NCI-H1417 treated with DMSO at 0.1 percent for 48 hours (cell line): Measurements from ENCODE around the gene IL32.
"Not testable (repeated sequence)": the region's sequence is repeated elsewhere in the genome, so short reads cannot be mapped to it uniquely, and the experiment has no call there.

Experiments
- DNase-seq: peaks from one replicate; lab custom pipeline; 2025; lab: John Stamatoyannopoulos, UW

IL32 gene

DNA sequence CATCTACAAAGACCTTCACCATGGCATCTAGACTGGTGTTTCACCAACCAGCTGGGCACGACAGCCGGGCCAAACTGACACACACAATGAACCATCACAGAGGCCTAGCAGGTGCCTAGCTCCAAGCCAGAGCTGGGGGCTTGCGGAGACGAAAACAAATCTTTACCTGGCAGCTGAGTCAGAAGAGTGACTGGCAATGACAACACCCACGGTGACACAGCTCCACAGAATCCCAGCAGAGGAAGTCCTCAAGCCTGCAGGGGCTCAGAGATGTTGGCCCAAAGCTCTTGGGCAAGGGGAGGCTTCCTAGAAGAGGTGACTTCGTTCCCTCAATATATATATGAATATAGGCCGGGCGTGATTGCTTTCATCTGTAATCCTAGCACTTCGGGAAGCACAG, 13.9 kb upstream of the IL32 start:
- DNase-seq, result no peak

DNA sequence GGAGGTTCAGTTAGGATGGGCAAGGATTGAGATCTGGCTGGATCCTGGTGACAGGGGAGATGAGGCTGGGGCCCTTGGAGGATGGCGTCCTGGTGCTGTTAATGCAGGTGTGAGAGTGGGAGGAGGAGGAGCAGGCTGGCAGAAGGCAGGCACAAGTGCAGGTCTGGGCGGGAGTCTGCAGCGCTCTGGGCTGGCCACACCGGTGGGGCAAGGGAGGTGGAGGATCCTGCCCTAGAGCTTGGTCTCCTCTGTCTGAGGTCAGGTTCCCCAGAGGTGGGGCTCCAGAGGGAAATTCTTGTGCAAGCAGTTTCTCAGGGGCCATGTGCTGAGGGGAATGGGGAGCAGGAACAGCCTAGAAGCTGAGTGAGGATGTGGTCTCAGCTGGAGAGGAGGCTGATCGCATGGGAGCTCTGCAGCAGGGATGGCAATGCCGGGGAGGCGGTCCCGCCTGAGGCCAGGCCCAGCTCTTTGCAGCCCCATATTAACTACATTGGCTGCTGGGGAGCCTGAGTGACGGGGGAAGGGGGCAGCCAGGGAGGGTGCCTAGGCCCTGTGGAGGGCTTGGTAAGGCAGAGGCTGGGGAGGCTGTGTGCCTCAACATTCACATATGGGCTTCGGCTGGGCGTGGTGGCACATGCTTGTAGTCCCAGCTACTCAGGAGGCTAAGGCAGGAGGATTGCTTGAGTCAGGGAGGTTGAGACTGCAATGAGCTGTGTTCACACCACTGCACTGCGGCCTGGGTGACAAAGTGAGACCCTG, 12.7 kb upstream of the IL32 start:
- not testable (repeated sequence) for DNase-seq

GRCh38 chr16:3053330-3053710, 12.1 kb upstream of the IL32 start:
- DNase-seq, result not testable (repeated sequence)

DNA sequence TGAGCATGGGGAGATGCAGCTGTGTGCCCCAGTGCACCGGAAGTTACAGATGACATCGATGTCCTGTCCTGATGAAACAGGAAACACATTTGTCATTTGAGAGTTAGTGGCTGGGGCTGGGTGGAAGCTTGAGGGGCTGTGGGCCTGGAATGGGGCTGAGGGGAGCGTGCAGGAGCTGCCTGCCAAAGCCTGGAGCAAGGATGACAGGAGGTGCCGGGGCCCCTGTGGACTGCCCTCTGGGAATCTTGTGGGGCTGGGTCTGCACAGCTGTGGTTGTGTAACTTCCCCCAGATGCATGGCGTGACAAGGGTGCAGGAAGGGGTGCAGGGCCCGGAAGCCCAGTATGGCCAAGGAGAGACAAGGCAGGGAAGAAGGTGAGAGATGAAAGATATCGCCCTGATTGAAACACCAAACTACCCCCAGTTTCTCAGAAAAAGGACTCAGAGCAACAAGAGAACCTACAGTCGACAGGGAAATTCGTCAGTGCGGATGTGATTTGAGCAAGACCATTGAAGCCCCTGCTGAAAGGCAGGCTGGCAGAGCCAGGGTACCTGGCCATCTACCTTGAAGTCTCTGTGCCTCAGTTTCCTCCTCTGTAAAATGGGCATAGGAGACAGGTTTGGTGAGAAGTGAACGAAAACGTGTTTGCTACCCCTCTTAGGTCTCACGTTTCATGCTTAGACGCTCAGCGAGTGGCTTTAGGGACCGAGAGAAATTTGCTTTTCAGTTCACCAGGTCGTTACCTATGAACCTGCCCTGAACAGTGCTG, 10.3 kb upstream of the IL32 start:
- DNase-seq, result no peak

DNA sequence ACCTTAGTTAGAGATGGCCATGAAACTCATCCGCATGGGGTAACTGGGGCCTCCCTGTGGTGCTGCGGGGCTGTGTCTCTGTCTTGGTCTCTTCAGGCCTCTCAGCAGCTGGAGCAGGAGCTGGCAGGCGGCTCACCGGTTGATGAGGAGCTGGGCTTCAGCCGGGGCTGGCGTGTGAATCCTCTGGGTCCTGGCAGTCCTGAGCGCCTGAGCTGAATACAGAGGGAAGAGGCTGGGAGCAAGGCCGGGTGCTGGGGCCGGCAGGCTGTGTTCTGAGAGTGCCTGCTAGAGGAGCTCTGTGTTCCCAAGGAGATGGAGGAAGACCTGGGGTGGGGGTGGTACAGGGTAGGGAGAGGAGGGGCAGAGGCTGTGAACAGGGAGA, 9.7 kb upstream of the IL32 start:
- not testable (repeated sequence) for DNase-seq

DNA sequence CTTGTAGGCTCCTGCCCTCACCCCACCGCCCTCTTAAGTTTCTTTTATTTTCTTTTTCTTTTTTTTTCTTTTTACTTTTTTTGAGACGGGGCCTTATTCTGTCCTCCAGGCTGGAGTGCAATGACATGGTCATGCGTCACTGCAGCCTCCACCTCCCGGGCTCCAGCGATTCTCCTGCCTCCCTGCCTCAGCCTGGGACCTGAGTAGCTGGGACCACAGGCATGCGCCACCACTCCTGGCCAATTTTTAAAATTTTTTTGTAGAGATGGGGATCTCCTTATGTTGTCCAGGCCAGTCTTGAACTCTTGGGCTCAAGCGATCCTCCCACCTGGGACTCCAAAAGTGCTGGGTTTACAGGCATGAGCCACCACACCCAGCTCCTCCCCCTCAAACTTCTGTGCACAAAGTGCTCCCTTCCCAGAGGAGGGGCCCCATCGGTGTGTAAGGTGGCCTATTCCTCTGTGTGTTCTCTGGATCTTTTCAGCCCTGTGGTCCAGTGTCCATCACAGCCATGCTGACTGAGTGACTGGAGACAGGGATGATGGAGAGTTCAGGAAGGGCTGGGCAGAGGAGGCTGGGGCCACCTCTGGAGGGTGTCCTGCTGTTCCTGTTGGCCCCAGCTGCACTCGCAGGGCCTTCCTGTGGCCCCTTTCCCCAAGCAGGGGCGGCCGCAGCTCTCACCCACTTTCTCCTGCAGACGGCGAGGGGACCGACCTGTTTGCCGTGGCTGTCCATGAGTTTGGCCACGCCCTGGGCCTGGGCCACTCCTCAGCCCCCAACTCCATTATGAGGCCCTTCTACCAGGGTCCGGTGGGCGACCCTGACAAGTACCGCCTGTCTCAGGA, 8.9 kb upstream of the IL32 start:
- no peak for DNase-seq

- DNase-seq, result no peak
Measured at GRCh38 chr16:3057181-3058138, 8.0 kb upstream of the IL32 start.

DNA sequence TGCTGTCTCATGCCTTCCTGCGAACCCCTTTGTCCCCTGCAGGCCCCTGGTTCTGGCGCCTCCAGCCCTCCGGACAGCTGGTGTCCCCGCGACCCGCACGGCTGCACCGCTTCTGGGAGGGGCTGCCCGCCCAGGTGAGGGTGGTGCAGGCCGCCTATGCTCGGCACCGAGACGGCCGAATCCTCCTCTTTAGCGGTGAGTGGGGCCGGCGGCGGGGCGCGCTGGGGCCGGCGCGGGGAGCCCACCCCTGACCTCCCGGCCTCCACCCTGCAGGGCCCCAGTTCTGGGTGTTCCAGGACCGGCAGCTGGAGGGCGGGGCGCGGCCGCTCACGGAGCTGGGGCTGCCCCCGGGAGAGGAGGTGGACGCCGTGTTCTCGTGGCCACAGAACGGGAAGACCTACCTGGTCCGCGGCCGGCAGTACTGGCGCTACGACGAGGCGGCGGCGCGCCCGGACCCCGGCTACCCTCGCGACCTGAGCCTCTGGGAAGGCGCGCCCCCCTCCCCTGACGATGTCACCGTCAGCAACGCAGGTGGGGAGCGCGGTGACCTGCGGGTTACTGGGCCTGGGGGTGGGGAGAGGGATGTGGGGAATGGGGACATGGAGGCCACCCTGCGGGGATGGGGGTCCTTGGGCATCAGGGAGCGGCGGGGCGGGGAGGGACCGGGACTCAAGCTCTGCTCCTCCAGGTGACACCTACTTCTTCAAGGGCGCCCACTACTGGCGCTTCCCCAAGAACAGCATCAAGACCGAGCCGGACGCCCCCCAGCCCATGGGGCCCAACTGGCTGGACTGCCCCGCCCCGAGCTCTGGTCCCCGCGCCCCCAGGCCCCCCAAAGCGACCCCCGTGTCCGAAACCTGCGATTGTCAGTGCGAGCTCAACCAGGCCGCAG, 7.1 kb upstream of the IL32 start:
- DNase-seq, result no peak

DNA sequence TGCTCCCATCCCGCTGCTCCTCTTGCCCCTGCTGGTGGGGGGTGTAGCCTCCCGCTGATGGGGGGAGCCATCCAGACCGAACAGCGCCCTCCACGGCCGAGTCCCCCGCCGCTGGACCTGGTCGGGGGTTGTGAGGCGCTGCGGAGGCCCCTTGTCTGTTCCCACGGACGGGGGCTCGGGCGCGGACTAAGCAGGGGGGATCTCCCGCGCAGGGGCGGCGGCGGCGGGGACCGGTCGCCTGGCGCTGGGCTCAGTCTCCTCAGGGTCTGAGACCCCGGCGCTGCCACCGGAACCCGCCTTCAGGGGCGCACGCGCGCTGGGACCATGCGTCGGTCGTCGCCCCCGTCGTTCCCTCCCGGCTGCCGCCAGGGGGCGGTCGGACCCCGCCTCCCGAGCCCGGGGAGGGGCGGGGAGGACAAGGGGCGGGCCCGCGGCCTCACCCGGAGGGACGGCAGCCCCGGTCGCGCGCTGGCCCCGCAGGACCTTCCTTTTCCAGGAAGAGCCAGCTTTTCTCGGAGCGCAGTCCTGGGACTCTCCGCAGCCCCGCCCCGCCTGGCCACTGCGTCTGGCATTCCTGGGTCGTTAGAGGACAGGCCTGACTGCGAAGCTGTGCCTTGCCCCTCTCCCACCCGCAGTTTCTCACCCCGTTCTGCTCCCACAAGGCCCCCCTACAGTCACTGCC, 6.3 kb upstream of the IL32 start:
- no peak for DNase-seq

DNA sequence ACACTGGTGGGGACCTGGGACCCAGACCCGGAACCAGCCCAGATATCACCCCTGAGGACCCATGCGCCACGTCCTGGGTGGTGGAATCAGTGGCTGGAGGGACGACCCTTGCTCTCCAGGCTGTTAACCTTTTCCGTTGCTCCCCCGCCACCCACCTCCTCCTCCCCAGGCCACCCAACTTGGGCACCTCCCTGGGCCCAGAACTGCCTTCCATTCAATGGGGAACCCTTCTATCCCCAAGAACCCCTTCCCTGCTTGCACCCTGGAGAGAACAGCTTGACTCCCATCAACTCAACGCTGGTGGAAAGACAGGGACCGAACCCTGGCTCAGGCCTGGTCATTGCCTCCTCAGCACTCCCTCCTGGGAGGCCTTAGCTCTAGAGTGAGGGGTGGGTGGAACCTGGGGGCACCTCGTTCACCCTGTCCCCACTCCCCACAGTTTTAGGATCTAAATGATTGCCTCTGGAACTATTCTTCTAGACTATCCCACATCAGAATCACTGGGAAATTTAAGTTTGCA, 5.7 kb upstream of the IL32 start:
- DNase-seq, result no peak

GRCh38 chr16:3060339-3061127, 4.9 kb upstream of the IL32 start:
- no peak for DNase-seq

DNA sequence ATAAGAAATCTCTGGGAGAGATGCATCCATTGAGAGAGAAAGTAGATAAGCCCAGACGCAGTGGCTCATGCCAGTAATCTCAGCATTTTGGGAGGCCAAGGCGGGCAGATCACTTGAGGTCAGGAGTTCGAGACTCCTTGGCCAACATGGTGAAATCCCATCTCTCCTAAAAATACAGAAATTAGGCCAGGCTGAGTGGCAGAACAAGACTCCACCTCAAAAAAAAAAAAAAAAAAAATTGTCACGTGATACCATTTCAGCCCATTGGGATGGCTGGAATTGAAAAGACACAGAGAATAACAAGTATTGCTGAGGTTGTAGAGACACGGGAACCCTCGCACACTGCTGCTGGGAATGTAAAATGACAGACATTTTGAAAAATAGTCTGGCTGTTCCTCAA, 2.9 kb upstream of the IL32 start:
- DNase-seq, result no peak

DNA sequence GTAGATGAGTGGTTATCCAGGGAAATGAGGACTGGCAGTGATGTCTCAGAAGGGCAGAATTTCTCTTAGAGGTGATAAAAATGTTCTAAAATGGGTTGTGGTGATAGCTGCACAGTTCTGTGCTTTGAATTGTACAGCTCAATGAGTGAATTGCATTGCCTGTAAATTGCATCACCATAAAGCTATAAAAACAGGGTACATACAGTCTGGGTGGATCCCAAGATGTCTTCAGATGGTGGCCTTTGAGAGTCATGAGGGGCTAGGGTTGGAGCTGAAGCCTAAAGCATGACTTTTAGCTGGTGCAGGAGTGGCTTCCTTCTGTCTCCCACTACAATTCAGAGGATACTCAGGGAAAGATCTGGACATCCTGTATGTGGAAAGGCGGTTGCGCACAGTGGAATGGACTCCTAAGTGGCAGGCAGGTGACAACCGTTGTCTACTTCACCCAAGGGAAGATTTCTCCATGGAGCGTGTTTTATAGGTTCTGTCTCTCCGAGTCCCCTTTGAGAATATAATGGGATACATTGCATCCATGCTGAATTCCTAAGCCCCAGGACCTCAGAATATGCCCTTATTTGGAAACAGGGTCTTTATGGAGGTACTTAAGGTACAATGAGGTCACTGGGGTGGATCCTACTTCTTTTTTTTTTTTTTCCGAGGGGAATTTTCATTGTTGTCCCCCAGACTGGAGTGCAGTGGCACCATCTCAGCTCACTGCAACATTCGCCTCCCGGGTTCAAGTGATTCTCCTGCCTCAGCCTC, 1.6 kb upstream of the IL32 start:
- no peak for DNase-seq

GRCh38 chr16:3065742-3066439, 451 bp downstream of the IL32 start:
- DNase-seq, result no peak

DNA sequence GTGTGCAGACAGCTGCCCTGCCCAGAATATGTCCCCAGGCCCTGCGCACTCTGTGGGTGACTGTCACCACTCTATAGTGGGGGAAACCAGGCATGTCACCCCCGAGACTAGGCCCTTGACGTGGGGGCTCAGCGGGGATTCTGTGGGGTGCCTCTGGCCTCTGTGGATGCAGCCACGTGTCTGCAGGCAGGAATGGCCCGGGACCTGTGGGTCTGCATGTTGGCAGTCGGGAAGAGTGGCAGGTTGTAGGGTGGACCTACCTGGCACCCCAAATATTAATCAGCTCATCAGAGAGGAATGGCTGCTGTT, 954 bp downstream of the IL32 start:
- no peak for DNase-seq

DNA sequence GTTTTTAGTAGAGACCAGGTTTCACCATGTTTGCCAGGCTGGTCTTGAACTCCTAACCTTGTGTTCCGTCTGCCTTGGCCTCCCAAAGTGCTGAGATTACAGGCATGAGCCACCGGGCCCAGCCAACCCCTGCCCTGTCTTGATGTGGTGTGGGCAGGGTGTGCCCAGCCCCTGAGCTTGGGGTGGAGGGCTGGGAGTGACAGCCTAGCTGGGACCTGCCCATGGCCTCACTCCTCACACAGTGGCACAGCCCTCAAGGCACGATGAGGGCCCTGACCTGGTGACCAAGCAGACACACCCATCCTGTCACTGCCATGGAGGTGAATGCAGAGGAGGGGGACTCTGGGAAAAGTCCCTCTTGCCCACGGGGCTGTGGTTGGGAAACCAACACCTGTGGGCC, 3.0 kb downstream of the IL32 start:
- DNase-seq, result no peak

GRCh38 chr16:3069146-3069545, 3.7 kb downstream of the IL32 start:
- not testable (repeated sequence) for DNase-seq
